CD4-positive, alpha-beta T cell treated with Interleukin-17A for 4 hours (primary cell): Measurements from ENCODE around the gene KIAA1586.
"Not testable (repeated sequence)": the region's sequence is repeated elsewhere in the genome, so short reads cannot be mapped to it uniquely, and the experiment has no call there.

Experiments
- DNase-seq: peaks from one replicate; pipeline ENCODE4 v3.0.0-alpha.2; 2020; ENCODE audit warnings: mixed read lengths

Gene KIAA1586

DNA sequence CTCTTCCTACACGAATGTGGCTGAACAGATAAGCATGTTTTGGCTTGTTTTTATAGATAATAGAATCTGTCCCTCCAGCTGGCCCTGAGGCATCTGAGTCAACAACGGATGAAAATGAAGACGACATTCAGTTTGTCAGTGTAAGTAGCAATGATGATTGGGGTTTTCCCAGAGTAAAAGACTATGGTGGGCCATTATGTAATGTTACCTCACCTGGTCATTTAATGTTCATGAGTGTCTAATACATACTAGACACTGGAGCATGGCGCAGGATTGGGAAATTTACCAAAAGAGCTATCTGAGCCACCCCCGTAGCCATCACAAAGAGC lies 728 bp downstream of the KIAA1586 start:
- not testable (repeated sequence) for DNase-seq

- DNase-seq = not testable (repeated sequence)
Measured at GRCh38 chr6:57047859-57048258, 1.4 kb downstream of the KIAA1586 start.

DNA sequence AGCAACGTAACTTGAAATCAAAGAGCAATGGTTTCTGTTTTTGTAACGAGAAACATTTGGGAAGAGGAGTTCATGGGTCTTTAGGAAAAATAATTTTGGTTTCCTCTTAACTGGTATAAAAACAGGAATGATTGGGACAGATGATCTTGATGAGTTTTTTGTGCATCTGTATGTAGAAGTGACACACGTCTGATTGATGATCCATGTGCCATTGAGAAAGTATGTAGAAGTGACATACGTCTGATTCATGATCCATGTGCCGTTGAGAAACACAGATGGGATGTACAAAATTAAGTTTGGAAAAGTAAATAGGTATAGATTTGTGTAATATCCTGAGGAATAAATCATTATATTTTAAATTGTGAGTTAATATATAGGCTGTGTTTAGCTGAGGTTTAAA lies 2.1 kb downstream of the KIAA1586 start:
- DNase-seq = no peak

DNA sequence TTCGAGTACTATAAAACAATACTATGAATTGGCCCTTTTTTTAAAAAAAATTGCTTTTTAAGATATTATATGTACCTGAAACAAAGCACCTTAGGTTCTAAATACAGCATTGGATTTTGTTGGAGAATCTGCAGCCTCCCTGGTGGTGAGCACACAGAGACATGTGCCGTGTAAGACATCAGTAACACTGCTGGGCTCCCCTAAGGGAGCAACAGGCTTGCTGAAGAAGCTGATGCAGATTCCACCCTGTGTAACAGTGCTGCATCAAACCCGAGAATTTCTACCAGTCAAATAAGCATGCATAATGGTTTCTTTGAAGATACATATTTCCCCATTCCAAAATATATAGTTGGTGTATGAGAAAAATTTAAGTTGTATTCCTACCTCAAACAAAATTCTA lies 17.4 kb downstream of the KIAA1586 start:
- no peak for DNase-seq

DNA sequence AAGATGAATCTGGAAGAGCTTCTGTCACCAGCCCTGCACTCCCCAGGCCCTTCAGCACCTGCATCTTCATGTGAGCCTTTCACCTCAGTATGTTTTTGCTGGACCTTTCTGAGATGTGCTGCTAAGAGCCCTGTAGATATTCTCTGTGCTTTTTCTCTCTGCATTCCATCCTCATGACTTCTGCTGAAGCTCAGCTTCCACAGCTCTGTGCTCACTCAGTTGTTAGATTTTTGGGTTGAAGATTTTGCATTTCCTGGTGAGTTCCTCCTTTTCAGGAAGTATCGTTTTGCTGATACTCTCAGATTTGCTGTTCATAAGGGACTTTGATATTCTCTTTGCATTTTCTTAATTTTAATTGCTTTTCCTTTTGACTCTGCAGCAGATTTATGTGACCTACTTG lies 18.3 kb downstream of the KIAA1586 start:
- no peak for DNase-seq

- no peak for DNase-seq
Measured at GRCh38 chr6:57068061-57068460, 21.6 kb downstream of the KIAA1586 start.

- no peak for DNase-seq
Measured at GRCh38 chr6:57069228-57069627, 22.7 kb downstream of the KIAA1586 start.

GRCh38 chr6:57069920-57070331 lies 23.4 kb downstream of the KIAA1586 start:
- DNase-seq = no peak

DNA sequence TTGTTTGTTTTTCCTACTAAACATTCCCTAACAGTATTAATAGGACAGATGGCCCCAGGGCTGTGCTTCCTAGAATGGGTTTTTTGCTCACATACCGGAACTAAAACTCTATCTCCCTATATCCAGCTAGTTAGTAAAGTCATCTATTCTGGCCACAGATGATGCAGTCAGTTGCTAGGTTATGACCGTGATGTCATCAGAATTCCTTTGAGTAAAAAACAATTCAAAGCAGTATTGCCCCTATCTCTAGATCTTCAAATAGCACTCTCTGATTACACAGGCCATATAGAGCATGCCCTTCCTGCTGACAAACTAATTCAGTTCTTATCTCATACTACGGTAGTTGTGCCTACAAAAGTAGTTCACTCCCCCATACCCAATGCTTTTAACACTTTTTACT lies 25.6 kb downstream of the KIAA1586 start:
- no peak for DNase-seq

- DNase-seq = no peak
Measured at GRCh38 chr6:57074383-57074782, 27.9 kb downstream of the KIAA1586 start.

DNA sequence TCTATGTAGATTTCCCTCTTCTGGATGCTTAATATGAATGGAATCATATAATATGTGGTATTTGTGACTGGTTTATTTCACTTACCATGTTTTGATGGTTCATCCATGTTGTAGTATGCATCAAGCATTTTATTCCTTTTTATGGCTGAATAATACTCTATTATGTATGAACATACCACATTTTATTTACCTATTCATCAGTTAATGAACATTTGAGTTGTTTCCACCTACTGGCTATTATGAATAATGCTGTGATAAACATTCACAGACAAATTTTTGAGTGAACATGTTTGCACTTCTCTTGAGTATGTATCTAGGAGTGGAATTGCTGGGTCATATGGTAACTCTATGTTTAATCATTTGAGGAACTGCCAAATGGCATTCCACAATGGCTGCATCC lies 28.6 kb downstream of the KIAA1586 start:
- no peak for DNase-seq

GRCh38 chr6:57078531-57079207 lies 32.2 kb downstream of the KIAA1586 start:
- no peak for DNase-seq

- no peak for DNase-seq
Measured at GRCh38 chr6:57085471-57085870, 39.0 kb downstream of the KIAA1586 start.

DNA sequence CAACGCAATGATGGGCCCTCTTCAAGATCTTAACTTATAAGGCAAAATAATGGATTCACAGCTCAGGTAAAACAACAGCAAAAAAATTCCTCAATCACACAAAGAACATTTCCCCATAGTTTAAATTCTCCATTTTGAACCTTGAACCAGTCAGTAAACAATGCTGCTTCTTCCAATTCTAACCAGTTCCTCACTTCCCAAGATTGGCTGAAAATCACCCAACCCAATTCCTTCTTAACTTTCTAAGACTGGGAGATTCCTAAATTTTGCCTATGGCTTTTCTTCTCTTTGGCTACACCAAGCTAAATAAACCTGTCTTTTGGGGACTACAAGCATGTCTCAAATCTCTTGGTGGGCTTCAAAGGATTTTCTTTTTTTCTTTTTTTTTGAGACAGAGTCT lies 40.4 kb downstream of the KIAA1586 start:
- DNase-seq = no peak

DNA sequence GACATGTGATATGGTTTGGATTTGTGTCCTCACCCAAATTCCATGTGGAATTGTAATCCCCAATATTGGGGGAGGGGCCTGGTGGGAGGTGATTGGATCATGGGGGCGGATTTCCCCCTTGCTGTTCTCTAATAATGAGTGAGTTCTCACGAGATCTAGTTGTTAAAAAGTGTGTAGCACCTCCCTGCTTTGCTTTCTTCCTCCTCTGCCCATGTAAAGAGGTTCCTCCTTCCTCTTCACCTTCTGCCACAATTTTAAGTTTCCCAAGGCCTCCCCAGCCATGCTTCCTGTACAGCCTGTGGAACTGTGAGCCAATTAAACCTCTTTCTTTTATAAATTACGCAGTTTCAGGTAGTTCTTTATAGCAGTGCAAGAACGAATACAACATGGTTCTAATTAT lies 41.4 kb downstream of the KIAA1586 start:
- DNase-seq = no peak

DNA sequence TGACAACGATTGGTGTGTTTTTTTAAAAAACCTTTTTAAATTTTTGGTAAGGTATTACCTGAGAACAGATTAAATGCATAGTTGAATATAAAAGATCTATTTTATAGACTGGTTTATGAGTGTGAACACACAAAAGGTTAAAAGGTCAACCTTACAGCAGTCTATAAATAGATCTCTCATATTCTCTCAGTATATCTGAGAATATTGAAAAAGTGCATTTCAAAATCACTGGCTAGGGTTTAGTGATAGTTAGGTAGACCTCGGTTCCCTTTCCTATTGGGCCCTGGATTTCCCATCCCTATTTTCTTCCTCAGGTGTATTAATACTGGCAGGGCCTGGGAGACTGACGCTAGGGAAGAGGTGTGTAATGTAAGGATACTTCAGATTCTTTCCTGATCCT lies 42.8 kb downstream of the KIAA1586 start:
- no peak for DNase-seq

- peak; percentile 97 for DNase-seq
Measured at GRCh38 chr6:57089687-57090457, 43.4 kb downstream of the KIAA1586 start, which contains the start of gene ZNF451. TSS of gene ZNF451 (plus strand) at chr6:57090188. CDS start at chr6:57090254, 66 bp downstream.

DNA sequence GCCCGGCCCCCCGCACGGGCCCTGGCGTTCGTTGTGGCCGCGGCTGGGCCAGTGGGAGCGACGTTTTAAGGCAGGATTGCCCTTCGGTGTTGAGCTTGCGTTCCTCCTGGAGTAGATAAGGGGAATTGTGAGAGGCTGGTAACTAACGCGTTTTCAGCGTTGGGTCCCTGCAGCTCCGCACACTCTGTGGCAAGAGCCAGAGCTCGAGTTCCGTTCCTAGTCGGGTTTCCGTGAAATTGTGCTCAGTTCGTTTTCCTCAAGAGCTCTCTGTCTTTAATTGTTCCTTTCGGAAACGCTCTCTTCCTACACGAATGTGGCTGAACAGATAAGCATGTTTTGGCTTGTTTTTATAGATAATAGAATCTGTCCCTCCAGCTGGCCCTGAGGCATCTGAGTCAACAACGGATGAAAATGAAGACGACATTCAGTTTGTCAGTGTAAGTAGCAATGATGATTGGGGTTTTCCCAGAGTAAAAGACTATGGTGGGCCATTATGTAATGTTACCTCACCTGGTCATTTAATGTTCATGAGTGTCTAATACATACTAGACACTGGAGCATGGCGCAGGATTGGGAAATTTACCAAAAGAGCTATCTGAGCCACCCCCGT lies 44.1 kb downstream of the KIAA1586 start:
- not testable (repeated sequence) for DNase-seq

DNA sequence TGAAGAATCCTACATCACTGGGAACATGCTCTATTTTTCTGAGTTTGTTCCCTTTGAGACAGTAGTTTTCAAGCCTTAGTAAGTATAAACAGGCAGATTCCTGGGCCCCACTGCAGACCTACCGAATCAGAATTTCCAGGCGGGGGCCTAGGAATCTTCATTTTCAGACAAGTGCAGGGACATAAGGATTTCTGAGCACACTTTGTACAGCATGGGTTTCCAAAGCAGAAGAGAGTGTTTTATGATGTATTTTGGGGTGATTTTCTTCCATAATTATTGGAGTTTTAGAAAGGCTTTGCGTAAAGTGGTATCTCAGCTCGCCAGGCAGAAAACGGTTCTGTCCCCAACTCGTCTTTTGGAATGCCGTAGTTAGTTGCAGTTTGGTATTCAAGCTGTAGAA lies 44.9 kb downstream of the KIAA1586 start:
- DNase-seq = not testable (repeated sequence)

DNA sequence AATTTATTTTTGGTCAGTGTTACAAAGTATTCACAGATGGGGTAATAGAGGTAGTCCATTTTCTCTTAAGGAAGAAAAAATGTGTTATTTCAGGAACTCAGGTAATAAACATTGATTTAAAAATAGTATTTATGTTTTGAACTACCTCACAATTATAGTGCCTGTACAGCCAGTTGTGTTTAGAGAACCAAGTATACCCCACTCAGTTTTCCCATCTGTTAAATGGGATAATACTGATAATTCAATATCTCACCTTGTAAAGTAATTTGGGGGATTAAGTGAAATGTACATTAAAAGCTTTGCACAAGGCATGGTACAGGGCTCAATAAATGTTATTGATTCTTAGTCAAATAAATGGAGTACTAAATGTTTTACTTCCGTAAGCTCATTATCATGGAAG lies 48.2 kb downstream of the KIAA1586 start:
- DNase-seq = no peak

DNA sequence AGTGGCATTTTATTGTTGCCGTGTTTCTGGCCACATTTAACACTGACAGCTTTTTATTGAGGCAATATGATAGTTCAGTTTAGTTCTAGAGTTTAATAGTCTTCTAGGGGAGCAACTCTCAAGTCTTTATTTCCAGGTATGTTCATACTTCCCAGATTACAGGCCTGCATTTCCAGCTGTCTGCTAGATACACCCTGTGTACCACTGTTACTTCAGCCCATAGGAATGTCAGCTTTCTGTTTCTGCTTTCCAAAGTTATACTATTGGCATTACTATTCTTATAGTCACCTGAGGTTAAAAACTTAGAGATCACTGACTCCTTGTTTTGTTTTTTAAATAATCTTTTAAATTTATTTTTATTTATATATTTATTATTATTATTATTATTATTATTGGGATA lies 51.1 kb downstream of the KIAA1586 start:
- DNase-seq = no peak

- DNase-seq = no peak
Measured at GRCh38 chr6:57102976-57103375, 56.5 kb downstream of the KIAA1586 start.

DNA sequence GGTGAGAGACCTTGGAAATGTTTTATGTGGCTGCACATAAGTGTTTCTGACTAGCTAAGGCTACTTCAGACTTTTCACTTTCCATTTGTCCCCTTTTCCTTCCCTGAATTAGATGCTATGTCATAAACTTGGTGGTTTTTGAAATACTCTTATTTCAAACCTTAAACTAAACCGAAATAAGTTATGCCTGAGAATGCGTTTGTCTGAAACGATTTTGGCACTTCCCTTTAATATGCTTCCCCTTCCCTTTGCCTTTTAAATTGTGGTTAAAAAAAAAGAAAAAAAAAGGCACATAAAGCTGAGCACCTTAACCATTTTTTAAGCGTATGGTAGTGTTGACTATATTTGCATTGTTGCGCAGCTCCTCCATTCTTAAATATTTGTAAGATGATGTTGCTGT lies 57.8 kb downstream of the KIAA1586 start:
- DNase-seq = no peak
